Gastroesophageal sphincter (tissue), 4 donors: ENCODE measurements around the gene MAFG. TPM values are rescaled to one million over a fixed set of nuclear protein-coding genes. Genes with fewer than 3 reads are reported as not detected.

Experiments
- ATAC-seq: fragments of 150-250 bp; one replicate; pipeline ENCODE4 v1.9.1; 2016; ENCODE audit warnings: mild to moderate bottlenecking, moderate library complexity
- H3K27ac ChIP-seq, 4 donors: fragments of 200-600 bp; sonication (generic) in 3 of 4; 1 replicate in 3 of 4; 2 replicates in 1 of 4; pipeline ENCODE4 v1.5.1; 2016 to 2019
- H3K27me3 ChIP-seq: fragments of 200-600 bp; sonication (generic); one replicate; pipeline ENCODE4 v1.5.1; 2019
- H3K36me3 ChIP-seq, 2 donors: fragments of 200-600 bp; sonication (generic); one replicate each; pipeline ENCODE4 v1.5.1; 2019; ENCODE audit warnings: control low read depth in 1 of 2
- H3K4me1 ChIP-seq, 3 donors: fragments of 200-600 bp; sonication (generic); 1 replicate in 2 of 3; 2 replicates in 1 of 3; pipeline ENCODE4 v1.5.1; 2016 to 2019; ENCODE audit warnings: control low read depth in 2 of 3
- H3K4me3 ChIP-seq, 2 donors: fragments of 200-600 bp; sonication (generic); one replicate each; pipeline ENCODE4 v1.5.1; 2019; ENCODE audit warnings: mild to moderate bottlenecking in 1 of 2, moderate library complexity in 1 of 2
- H3K9me3 ChIP-seq, 3 donors: fragments of 200-600 bp; sonication (generic); one replicate each; pipeline ENCODE4 v1.5.1; 2017 to 2019; ENCODE audit warnings: control low read depth in 2 of 3
- EP300 ChIP-seq: sonication (generic); formaldehyde crosslinking; IDR thresholded peaks from one replicate; pipeline ENCODE4 v1.6.1; 2017; ENCODE audit warnings: antibody characterized with exemption, mild to moderate bottlenecking
- POLR2A ChIP-seq, 2 donors: fragments of 450-650 bp; IDR thresholded peaks; one replicate each; pipeline ENCODE4 v1.6.1; 2017; ENCODE audit warnings: antibody characterized with exemption in 2 of 2, mild to moderate bottlenecking in 2 of 2, moderate library complexity in 1 of 2
- POLR2AphosphoS5 ChIP-seq: sonication (generic); formaldehyde crosslinking; IDR thresholded peaks from one replicate; pipeline ENCODE4 v1.6.1; 2017; ENCODE audit warnings: antibody characterized with exemption
- WGBS, 2 donors: methylation state at CpG; one replicate each; pipeline ENCODE4 v1.1.5; 2018; ENCODE audit warnings: low coverage in 1 of 2; 5-methylcytosine and 5-hydroxymethylcytosine counted together
- total RNA-seq, 4 donors: library from RNA; depleted of rRNA; stranded (reverse); fragments of >200 nt; gene quantifications; one replicate each; pipeline ENCODE4 v1.1.0, GENCODE V29; 2016
- TF ChIP-seq, protein P1 (sequence below), 4 experiments: fragments of 200-600 bp in 2 of 4; fragments of 450-650 bp in 2 of 4; sonication (generic) in 1 of 4; IDR thresholded peaks; one replicate each; pipeline ENCODE4 v1.5.1; 2017 to 2019; ENCODE audit warnings: antibody characterized with exemption in 4 of 4, mild to moderate bottlenecking in 2 of 4, moderate library complexity in 2 of 4

Gene MAFG
- total RNA-seq, 4 donors from 2014 or later = 18.8 to 39.3 (median 25.3) TPM

DNA sequence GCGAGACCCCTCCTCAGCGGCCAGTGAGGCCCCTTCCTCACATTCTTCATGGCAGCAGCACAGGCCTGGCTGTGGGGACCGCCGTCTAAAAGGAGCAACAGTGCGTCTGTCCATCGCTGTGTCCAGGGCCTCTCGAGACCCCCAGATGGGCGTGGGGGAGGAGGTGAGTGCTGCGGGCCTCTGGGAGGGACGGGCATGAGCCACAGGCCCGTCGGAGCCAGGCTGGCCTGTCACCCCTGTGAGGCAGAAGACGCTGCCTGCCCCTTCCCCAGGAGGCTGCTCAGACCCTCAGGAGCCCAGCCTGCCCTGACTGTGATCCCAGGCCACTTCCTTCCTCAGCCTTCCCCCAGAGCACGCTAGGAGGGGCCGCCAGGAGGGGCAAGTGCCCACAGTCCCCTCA is 11.7 kb upstream of the MAFG start:
- WGBS, 2 donors = no CpG with 5 or more reads among the region's 15 CpGs
- H3K4me3 ChIP-seq = no peak overlapping the region
- H3K27ac ChIP-seq = no peak overlapping the region
- no peak for ATAC-seq
- no peak for TF ChIP-seq EP300
- TF ChIP-seq POLR2A (IDR thresholded peaks at IDR 0.05) = no peak
- TF ChIP-seq, protein P1, sequence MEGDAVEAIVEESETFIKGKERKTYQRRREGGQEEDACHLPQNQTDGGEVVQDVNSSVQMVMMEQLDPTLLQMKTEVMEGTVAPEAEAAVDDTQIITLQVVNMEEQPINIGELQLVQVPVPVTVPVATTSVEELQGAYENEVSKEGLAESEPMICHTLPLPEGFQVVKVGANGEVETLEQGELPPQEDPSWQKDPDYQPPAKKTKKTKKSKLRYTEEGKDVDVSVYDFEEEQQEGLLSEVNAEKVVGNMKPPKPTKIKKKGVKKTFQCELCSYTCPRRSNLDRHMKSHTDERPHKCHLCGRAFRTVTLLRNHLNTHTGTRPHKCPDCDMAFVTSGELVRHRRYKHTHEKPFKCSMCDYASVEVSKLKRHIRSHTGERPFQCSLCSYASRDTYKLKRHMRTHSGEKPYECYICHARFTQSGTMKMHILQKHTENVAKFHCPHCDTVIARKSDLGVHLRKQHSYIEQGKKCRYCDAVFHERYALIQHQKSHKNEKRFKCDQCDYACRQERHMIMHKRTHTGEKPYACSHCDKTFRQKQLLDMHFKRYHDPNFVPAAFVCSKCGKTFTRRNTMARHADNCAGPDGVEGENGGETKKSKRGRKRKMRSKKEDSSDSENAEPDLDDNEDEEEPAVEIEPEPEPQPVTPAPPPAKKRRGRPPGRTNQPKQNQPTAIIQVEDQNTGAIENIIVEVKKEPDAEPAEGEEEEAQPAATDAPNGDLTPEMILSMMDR (IDR thresholded peaks at IDR 0.05) = no peak
- no peak for TF ChIP-seq POLR2AphosphoS5
- H3K27me3 ChIP-seq = peaks cover 50% of the 10 kb centered on the region
- H3K9me3 ChIP-seq = no peaks in the 10 kb centered on the region
- no peaks in the 10 kb centered on the region for H3K36me3 ChIP-seq
- H3K4me1 ChIP-seq = peaks cover 0 to 40% (median 10%) of the 10 kb centered on the region in 3 donors

DNA sequence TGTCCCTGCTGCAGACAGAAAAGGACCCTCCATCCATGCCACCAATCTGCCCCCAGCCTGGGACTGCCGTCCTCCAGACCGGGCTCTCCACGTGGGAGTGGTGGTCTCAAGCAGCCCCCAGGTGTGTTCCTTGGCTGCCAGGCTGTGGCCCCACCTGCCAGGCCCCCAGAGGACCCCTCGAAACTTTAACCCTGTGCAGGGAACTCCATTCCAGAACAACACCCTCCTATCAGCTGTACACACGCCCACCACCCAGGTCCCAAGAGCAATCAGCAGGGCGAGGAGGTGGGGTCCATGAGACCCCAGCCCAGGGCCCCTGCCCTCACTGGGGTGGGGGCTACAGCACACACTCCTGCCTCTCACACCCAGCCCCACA is 8.2 kb upstream of the MAFG start:
- Histone ChIP-seq H3K27ac (no peak overlapping the region), H3K27me3 (peaks cover 24% of the 10 kb centered on the region), H3K4me3 (no peak overlapping the region), H3K9me3 (no peaks in the 10 kb centered on the region), H3K4me1 (peaks cover 0 to 33% (median 10%) of the 10 kb centered on the region in 3 donors), H3K36me3 (no peaks in the 10 kb centered on the region)
- ATAC-seq = no peak
- TF ChIP-seq POLR2AphosphoS5 = no peak
- no peak for TF ChIP-seq POLR2A (IDR thresholded peaks at IDR 0.05)
- TF ChIP-seq, protein P1 (IDR thresholded peaks at IDR 0.05) = no peak
- no CpG with 5 or more reads among the region's 6 CpGs for WGBS, 2 donors

DNA sequence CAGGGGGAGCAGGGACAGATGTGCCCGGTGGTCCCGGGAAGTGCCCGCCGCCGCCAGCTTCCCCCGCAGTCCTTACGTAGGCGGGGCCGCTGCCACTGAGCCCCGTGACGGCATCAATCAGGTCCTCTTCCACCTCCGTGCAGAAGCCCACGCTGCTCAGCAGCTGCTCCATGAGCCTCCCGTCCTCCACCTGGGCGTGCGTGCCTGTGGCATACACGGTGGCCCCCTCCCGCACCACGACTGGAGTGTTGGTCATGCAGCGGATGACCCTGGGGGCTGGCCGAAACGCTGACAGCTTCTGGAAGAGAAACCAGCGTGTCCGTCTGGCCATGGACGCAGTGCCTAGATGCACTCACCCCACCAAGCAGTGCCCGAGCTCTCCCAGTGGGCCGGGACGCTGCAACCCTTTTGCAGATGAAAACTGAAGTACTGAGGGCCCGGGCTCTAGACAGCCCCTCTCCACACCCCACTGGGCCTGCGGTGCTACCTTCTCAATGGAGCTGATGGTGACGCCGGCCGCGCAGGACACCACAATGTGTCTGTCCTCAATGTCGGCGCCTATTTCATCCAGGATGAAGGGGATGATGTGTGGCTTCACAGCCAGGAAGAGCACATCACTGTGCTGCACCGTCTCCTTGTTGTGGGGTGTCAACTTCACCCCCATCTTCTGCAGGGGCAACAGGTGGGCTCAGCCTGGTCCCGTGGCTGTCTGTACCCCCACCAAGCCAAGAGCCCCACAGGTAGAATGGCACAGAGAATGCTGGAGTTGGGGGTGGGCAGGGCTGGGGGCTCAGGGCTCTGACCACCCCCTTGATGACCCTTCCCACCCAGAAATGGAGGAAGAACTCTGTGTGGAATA is 7.5 kb upstream of the MAFG start:
- WGBS, 2 donors = 90% methylated on average over 4 of the region's 38 CpGs; no CpG with 5 or more reads in 1 of the 2 donors

DNA sequence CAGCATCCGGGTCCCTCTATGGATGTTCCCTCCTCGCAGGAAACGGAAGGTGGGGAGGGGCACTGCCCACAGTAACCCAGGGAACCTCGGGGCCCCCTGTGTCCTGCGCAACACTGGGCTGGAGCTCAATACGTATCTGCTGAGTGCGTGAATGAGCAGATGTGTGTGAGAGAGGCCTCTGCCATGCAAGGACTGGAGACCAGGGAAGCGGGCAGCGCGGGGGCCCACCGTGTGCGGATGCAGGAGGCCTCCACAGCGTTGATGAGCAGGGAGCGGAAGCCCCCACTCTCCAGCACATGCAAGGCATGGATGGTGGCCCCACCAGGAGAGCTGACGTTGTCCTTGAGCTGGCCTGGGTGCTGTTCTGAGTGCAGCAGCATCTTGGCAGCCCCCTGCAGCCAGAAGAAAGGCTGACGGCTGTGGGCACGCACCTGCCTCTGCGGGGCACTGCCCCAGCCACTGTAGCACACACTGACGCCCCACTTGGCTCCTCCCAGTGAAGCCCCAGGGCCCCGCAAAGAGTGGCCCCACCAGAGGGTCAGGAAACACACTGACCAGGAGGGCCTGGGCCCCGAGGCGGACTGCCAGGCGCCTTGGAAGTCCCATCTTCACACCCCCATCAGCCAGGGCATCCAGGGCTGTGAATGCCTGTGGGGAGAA is 6.7 kb upstream of the MAFG start:
- no peaks in the 10 kb centered on the region for H3K9me3 ChIP-seq
- 60% methylated on average over 2 of the region's 23 CpGs; no CpG with 5 or more reads in 1 of the 2 donors for WGBS, 2 donors
- H3K36me3 ChIP-seq = no peaks in the 10 kb centered on the region
- H3K4me3 ChIP-seq = no peak overlapping the region
- peaks cover 15% of the 10 kb centered on the region for H3K27me3 ChIP-seq
- TF ChIP-seq EP300 (no peak), POLR2A (IDR thresholded peaks at IDR 0.05) (no peak)
- ATAC-seq = no peak
- H3K27ac ChIP-seq = no peak overlapping the region
- peaks cover 0 to 19% (median 10%) of the 10 kb centered on the region in 3 donors for H3K4me1 ChIP-seq

More for the DNA sequence above, 7.5 kb upstream of the MAFG start:
- peaks cover 0 to 27% (median 10%) of the 10 kb centered on the region in 3 donors for H3K4me1 ChIP-seq
- H3K36me3 ChIP-seq = no peaks in the 10 kb centered on the region
- ATAC-seq = no peak
- no peak overlapping the region for H3K27ac ChIP-seq
- peaks cover 18% of the 10 kb centered on the region for H3K27me3 ChIP-seq
- no peak for TF ChIP-seq EP300
- TF ChIP-seq, protein P1 (IDR thresholded peaks at IDR 0.05) = no peak
- no peak for TF ChIP-seq POLR2A (IDR thresholded peaks at IDR 0.05)
- TF ChIP-seq POLR2AphosphoS5 = no peak
- no peaks in the 10 kb centered on the region for H3K9me3 ChIP-seq
- no peak overlapping the region for H3K4me3 ChIP-seq

DNA sequence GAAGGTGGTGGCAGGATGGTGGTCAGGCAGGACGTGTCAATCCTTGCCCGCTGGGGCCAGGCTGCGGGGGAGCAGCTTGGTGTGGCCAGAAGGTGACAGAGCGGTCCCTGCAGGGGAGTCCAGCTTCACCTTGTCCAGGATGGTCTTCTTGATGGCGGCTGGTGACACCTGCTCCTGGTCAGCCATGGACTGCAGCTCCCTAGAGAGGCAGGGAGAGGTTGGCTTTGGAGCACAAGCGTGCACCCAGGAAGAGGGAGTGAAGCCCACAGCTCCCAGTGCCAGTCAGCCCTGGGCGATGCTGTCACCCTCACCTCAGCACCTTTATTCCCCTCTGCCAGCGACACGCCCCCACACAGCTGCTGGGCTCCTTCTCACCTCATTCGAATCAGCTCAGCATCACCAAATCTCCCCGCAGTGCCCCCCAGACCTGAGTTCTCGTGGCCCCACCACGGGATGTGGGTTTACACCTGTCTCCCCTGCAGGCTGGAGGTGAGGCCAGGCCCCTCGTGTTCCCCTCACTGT is 5.7 kb upstream of the MAFG start:
- Histone ChIP-seq H3K9me3 (no peaks in the 10 kb centered on the region), H3K4me3 (no peak overlapping the region), H3K27ac (no peak overlapping the region), H3K4me1 (peaks cover 0 to 28% (median 16%) of the 10 kb centered on the region in 3 donors), H3K27me3 (peaks cover 25% of the 10 kb centered on the region), H3K36me3 (no peaks in the 10 kb centered on the region)
- whole genome bisulfite sequencing, 2 donors = 83% methylated on average over 6 of the region's 14 CpGs; no CpG with 5 or more reads in 1 of the 2 donors
- TF ChIP-seq EP300 (no peak), POLR2A (IDR thresholded peaks at IDR 0.05) (no peak), POLR2AphosphoS5 (no peak)
- TF ChIP-seq, protein P1 (IDR thresholded peaks at IDR 0.05) = no peak
- no peak for ATAC-seq
